Lung (tissue), 12 donors: ENCODE data around the gene SIL1. TPM values are rescaled to one million over a fixed set of nuclear protein-coding genes. Genes with fewer than 3 reads are reported as not detected.
A peak's percentile ranks its signal among the peaks of the same experiment; 100 is the strongest.

Experiments used
- ATAC-seq: fragments of 200-7000 bp; cut with Tn5 transposase; one replicate; pipeline ENCODE4 v1.9.1; 2020; ENCODE audit warnings: moderate number of reproducible peaks; ENCODE audit not compliant: insufficient read depth, low FRiP score
- DNase-seq, 3 donors: peaks; one replicate each; pipeline ENCODE4 v3.0.0-alpha.2; 2013 to 2017
- H3K27ac ChIP-seq, 2 donors: one replicate each; pipeline ENCODE4 v1.5.1; 2013; ENCODE audit warnings: mild to moderate bottlenecking in 2 of 2, moderate library complexity in 2 of 2, control low read depth in 1 of 2, inconsistent platforms in 1 of 2, low read depth in 1 of 2, low read length in 1 of 2
- H3K27me3 ChIP-seq, 3 donors: one replicate each; pipeline ENCODE4 v1.5.1; 2013; ENCODE audit warnings: low read length in 2 of 3; ENCODE audit not compliant: control insufficient read depth in 3 of 3, insufficient read depth in 3 of 3
- H3K36me3 ChIP-seq, 4 donors: one replicate each; pipeline ENCODE4 v1.5.1; 2013; ENCODE audit warnings: low read length in 4 of 4, mild to moderate bottlenecking in 1 of 4, moderate library complexity in 1 of 4; ENCODE audit not compliant: control insufficient read depth in 4 of 4, insufficient read depth in 4 of 4
- H3K4me1 ChIP-seq, 5 donors: one replicate each; pipeline ENCODE4 v1.5.1; 2013; ENCODE audit warnings: low read length in 5 of 5, mild to moderate bottlenecking in 2 of 5, moderate library complexity in 1 of 5; ENCODE audit not compliant: control insufficient read depth in 5 of 5, insufficient read depth in 5 of 5
- H3K4me3 ChIP-seq: one replicate; pipeline ENCODE4 v1.5.1; 2013; ENCODE audit warnings: mild to moderate bottlenecking, control low read depth, moderate library complexity
- H3K9ac ChIP-seq, 2 donors: one replicate each; pipeline ENCODE4 v1.5.1; 2013; ENCODE audit warnings: low read length in 2 of 2, control low read depth in 1 of 2; ENCODE audit not compliant: insufficient read depth in 1 of 2
- H3K9me3 ChIP-seq, 4 donors: one replicate each; pipeline ENCODE4 v1.5.1; 2013; ENCODE audit warnings: low read length in 3 of 4, mild to moderate bottlenecking in 1 of 4, moderate library complexity in 1 of 4; ENCODE audit not compliant: control insufficient read depth in 4 of 4, insufficient read depth in 3 of 4
- CTCF ChIP-seq: IDR thresholded peaks from 2 replicates; pipeline ENCODE4 v1.5.1; 2012; ENCODE audit warnings: mild to moderate bottlenecking; ENCODE audit errors: control extremely low read depth, extremely low read depth
- WGBS, 2 donors: extraction: QIAGEN DNeasy Blood & Tissue Kit; methylation state at CpG; one replicate each; pipeline ENCODE4 v1.1.7; 2013; 5-methylcytosine and 5-hydroxymethylcytosine counted together
- polyA plus RNA-seq, 2 donors: library from polyadenylated mRNA; stranded (reverse); fragments of 200-250 nt; gene quantifications; one replicate each; pipeline ENCODE4 v1.2.1, GENCODE V29; 2013
- total RNA-seq, 2 donors: library from RNA; depleted of rRNA in 1 of 2; stranded (reverse); fragments of >200 nt in 1 of 2; gene quantifications; one replicate each; pipeline ENCODE4 v1.2.1, GENCODE V29; 2014 to 2021
- donor health status: control.
- donor health status: control.
- donor health status: Bipolar disorder and iron deficiency.
- donor health status: healthy.
- donor health status: DM: yes; HTN: yes; CAD: no.

Gene SIL1
- total and polyA plus RNA-seq, 4 donors: 38.5 to 109 (median 78.4) TPM

- ATAC-seq (no peak), DNase-seq (no peak)
- Histone ChIP-seq H3K9ac (no peak overlapping the region), H3K4me1 (peaks cover 0 to 12% (median 0%) of the 10 kb centered on the region in 5 donors), H3K4me3 (no peak overlapping the region), H3K27me3 (no peaks in the 10 kb centered on the region), H3K27ac (peak overlapping the region in 1 of 2 donors; percentile 86), H3K9me3 (no peaks in the 10 kb centered on the region), H3K36me3 (peaks cover 9 to 43% (median 18%) of the 10 kb centered on the region in 4 donors)
- TF ChIP-seq CTCF: no peak
- WGBS, 2 donors: 79 to 82% methylated on average over 10 of the region's 10 CpGs
Observed at GRCh38 chr5:138903130-138903775, 294.9 kb downstream of the SIL1 start.

GRCh38 chr5:138901716-138902115 lies 296.5 kb downstream of the SIL1 start:
- Histone ChIP-seq H3K27me3 (no peaks in the 10 kb centered on the region), H3K27ac (peak overlapping the region in 1 of 2 donors; percentile 22), H3K36me3 (peaks cover 15 to 43% (median 20%) of the 10 kb centered on the region in 4 donors), H3K9ac (no peak overlapping the region), H3K9me3 (no peaks in the 10 kb centered on the region), H3K4me1 (peaks cover 0 to 18% (median 0%) of the 10 kb centered on the region in 5 donors), H3K4me3 (no peak overlapping the region)
- WGBS, 2 donors: 89 to 98% methylated on average over 2 of the region's 2 CpGs
- no peak for TF ChIP-seq CTCF
- DNase-seq (no peak), ATAC-seq (no peak)

GRCh38 chr5:138900281-138900965 lies 297.7 kb downstream of the SIL1 start:
- Histone ChIP-seq H3K9me3 (no peaks in the 10 kb centered on the region), H3K36me3 (peaks cover 12 to 36% (median 19%) of the 10 kb centered on the region in 4 donors), H3K4me3 (no peak overlapping the region), H3K4me1 (peaks cover 0 to 18% (median 0%) of the 10 kb centered on the region in 5 donors), H3K9ac (no peak overlapping the region), H3K27ac (peak overlapping the region in 1 of 2 donors; percentile 22), H3K27me3 (no peaks in the 10 kb centered on the region)
- WGBS, 2 donors: 30 to 52% methylated on average over 6 of the region's 6 CpGs
- TF ChIP-seq CTCF: no peak
- ATAC-seq (no peak), DNase-seq (no peak)
